PC-3 (cell line): ENCODE measurements around the gene OR10AG1. TPM values are rescaled to one million over a fixed set of nuclear protein-coding genes. Genes with fewer than 3 reads are reported as not detected.

Source experiments
- total RNA-seq: library from RNA; depleted of rRNA; stranded (reverse); fragments of >200 nt; gene quantifications from 2 replicates; pipeline ENCODE4 v1.2.3, GENCODE V29; 2014; rRNA removed

OR10AG1 gene
- total RNA-seq, 1 experiment from 2014 or later: not detected

Other genes starting within 250 kb of the OR10AG1 start
- gene OR5D13, start 196.5 kb downstream of the OR10AG1 start, total RNA-seq: not detected in 2 replicates
- not detected in 2 replicates for gene OR5D14, start 174.4 kb downstream of the OR10AG1 start, total RNA-seq
- not detected in 2 replicates for gene OR5L1, start 158.6 kb downstream of the OR10AG1 start, total RNA-seq
- not detected in 2 replicates for gene OR5D18, start 150.3 kb downstream of the OR10AG1 start, total RNA-seq
- gene OR5L2, start 142.7 kb downstream of the OR10AG1 start, total RNA-seq: not detected in 2 replicates
- gene OR5D16, start 131.2 kb downstream of the OR10AG1 start, total RNA-seq: not detected in 2 replicates
- not detected in 2 replicates for gene TRIM51, start 86.6 kb downstream of the OR10AG1 start, total RNA-seq
- not detected in 2 replicates for gene OR5W2, start 55.4 kb downstream of the OR10AG1 start, total RNA-seq
- not detected in 2 replicates for gene OR5I1, start 33.5 kb downstream of the OR10AG1 start, total RNA-seq
- not detected in 2 replicates for gene OR5F1, start 24.7 kb upstream of the OR10AG1 start, total RNA-seq
- not detected in 2 replicates for gene OR5AS1, start 57.7 kb upstream of the OR10AG1 start, total RNA-seq
- gene OR8I2, start 123.4 kb upstream of the OR10AG1 start, total RNA-seq: not detected in 2 replicates
- gene OR8H2, start 133.7 kb upstream of the OR10AG1 start, total RNA-seq: not detected in 2 replicates
- gene OR8H3, start 152.4 kb upstream of the OR10AG1 start, total RNA-seq: not detected in 2 replicates
- gene OR8J3, start 170.3 kb upstream of the OR10AG1 start, total RNA-seq: not detected in 2 replicates
- not detected in 2 replicates for gene OR8K5, start 190.4 kb upstream of the OR10AG1 start, total RNA-seq
- gene OR5J2, start 206.7 kb upstream of the OR10AG1 start, total RNA-seq: not detected in 2 replicates